ENCODE measurements around the gene CPNE7.

DNA sequence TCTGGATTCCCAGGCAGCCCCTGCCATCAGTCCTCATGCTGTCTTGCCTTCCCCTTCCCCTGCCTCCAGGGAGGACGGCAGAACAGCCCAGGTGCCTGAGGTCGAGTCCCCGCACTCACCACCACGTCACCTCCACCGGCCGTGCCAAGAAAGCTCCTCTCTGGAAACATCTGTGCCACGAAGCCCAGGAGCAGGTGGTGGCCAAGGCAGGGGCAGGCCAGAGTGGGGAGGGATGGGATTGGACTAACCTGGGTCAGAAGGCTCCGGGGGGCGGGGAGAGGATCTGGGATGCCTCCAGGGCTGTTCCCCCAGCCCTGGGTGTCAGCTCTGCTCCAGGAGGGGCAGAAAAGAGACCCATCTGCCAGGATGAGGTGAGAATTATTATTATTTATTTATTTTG lies 30.4 kb downstream of the CPNE7 start:
- TF ChIP-seq, protein P1, sequence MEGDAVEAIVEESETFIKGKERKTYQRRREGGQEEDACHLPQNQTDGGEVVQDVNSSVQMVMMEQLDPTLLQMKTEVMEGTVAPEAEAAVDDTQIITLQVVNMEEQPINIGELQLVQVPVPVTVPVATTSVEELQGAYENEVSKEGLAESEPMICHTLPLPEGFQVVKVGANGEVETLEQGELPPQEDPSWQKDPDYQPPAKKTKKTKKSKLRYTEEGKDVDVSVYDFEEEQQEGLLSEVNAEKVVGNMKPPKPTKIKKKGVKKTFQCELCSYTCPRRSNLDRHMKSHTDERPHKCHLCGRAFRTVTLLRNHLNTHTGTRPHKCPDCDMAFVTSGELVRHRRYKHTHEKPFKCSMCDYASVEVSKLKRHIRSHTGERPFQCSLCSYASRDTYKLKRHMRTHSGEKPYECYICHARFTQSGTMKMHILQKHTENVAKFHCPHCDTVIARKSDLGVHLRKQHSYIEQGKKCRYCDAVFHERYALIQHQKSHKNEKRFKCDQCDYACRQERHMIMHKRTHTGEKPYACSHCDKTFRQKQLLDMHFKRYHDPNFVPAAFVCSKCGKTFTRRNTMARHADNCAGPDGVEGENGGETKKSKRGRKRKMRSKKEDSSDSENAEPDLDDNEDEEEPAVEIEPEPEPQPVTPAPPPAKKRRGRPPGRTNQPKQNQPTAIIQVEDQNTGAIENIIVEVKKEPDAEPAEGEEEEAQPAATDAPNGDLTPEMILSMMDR (conservative IDR thresholded peaks at IDR 0.05; ENCODE audit: low read length): no peak
- no peak for TF ChIP-seq EZH2phosphoT487 (IDR thresholded peaks at IDR 0.05; ENCODE audit: borderline replicate concordance)
